PC-3 (cell line): ENCODE measurements around the gene ZNF467.

Experiments used
- EZH2 ChIP-seq: fragments of 300-600 bp; sonication (generic); IDR thresholded peaks from one replicate; pipeline ENCODE4 v1.6.1; 2017; ENCODE audit warnings: antibody characterized with exemption, mild to moderate bottlenecking, low read length; ENCODE audit not compliant: unreplicated experiment
- EZH2phosphoT487 ChIP-seq: fragments of 300-600 bp; sonication (generic); IDR thresholded peaks from 2 replicates; pipeline ENCODE4 v1.6.1; 2018; ENCODE audit warnings: mild to moderate bottlenecking, antibody characterized with exemption, low read length, borderline replicate concordance
- TF ChIP-seq, protein P1 (sequence below): fragments of 300-600 bp; sonication (generic); conservative IDR thresholded peaks from 2 replicates; pipeline ENCODE4 v1.5.1; 2017; ENCODE audit warnings: antibody characterized with exemption, low read depth, mild to moderate bottlenecking, low read length

DNA sequence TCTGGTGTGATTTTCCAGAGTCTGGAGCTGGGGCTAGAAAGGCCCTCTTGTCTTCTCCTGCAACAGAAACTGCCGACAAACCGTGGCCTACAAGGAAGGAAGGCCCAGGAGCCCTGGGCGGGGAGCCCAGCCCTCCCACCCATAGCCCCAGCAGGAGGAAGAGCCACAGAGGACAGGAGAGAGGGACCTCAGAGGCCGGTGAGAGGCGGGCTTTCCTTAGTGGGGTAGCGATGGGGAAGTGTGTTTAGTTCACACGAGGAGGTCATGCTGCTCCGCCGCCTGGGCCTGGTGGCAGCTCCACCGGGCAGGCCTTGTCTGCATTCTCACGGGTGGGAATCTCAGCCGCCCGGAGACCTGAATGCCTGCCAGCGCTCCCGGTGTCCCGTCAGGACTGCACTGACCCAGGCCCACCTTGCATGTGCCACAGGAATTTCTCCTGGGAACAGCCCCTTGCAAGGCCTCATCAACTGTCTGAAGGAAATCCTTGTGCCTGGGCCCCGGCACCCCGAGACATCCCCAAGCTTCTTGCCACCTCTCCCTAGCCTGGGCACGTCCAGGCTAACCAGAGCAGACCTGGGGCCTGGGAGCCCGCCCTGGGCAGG is 50.9 kb downstream of the ZNF467 start:
- no peak for TF ChIP-seq EZH2
- TF ChIP-seq, protein P1, sequence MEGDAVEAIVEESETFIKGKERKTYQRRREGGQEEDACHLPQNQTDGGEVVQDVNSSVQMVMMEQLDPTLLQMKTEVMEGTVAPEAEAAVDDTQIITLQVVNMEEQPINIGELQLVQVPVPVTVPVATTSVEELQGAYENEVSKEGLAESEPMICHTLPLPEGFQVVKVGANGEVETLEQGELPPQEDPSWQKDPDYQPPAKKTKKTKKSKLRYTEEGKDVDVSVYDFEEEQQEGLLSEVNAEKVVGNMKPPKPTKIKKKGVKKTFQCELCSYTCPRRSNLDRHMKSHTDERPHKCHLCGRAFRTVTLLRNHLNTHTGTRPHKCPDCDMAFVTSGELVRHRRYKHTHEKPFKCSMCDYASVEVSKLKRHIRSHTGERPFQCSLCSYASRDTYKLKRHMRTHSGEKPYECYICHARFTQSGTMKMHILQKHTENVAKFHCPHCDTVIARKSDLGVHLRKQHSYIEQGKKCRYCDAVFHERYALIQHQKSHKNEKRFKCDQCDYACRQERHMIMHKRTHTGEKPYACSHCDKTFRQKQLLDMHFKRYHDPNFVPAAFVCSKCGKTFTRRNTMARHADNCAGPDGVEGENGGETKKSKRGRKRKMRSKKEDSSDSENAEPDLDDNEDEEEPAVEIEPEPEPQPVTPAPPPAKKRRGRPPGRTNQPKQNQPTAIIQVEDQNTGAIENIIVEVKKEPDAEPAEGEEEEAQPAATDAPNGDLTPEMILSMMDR, result no peak
- TF ChIP-seq EZH2phosphoT487, result no peak
